Stimulated activated naive CD8-positive, alpha-beta T cell treated with anti-CD3 and anti-CD28 coated beads, Interleukin-15, Interleukin-2, amounts not matched to agents 100 U/mL and 50 U/mL, for 24 hours (primary cell): ENCODE data around the gene TSC22D2.
"Not testable (repeated sequence)": the region's sequence is repeated elsewhere in the genome, so short reads cannot be mapped to it uniquely, and the experiment has no call there.

Experiments used
- ATAC-seq: fragments of 150-1000 bp; cut with Tn5 transposase; one replicate; pipeline ENCODE4 v1.10.0; 2021
- DNase-seq: peaks from one replicate; pipeline ENCODE4 v3.0.0; 2021

The TSC22D2 gene

GRCh38 chr3:150449169-150449721 is 41.1 kb downstream of the TSC22D2 start:
- ATAC-seq (no peak), DNase-seq (no peak)

- DNase-seq (no peak), ATAC-seq (no peak)
Measured at GRCh38 chr3:150450916-150451315, 42.8 kb downstream of the TSC22D2 start.

- DNase-seq (no peak), ATAC-seq (no peak)
Measured at GRCh38 chr3:150451329-150452048, 43.4 kb downstream of the TSC22D2 start.

GRCh38 chr3:150453353-150453752 is 45.3 kb downstream of the TSC22D2 start:
- no peak for ATAC-seq

GRCh38 chr3:150454085-150454484 is 46.0 kb downstream of the TSC22D2 start:
- ATAC-seq (no peak), DNase-seq (no peak)

More at GRCh38 chr3:150453353-150453752, 45.3 kb downstream of the TSC22D2 start:
- DNase-seq: no peak

- ATAC-seq (no peak), DNase-seq (no peak)
Measured at GRCh38 chr3:150454622-150455021, 46.5 kb downstream of the TSC22D2 start.

- DNase-seq (no peak), ATAC-seq (no peak)
Measured at GRCh38 chr3:150455341-150455740, 47.2 kb downstream of the TSC22D2 start.

GRCh38 chr3:150458001-150458400 is 49.9 kb downstream of the TSC22D2 start:
- DNase-seq (no peak), ATAC-seq (no peak)

- no peak for ATAC-seq
Measured at GRCh38 chr3:150460484-150460883, 52.4 kb downstream of the TSC22D2 start.

GRCh38 chr3:150461399-150461798 is 53.3 kb downstream of the TSC22D2 start:
- DNase-seq (no peak), ATAC-seq (no peak)

More at GRCh38 chr3:150460484-150460883, 52.4 kb downstream of the TSC22D2 start:
- no peak for DNase-seq

- ATAC-seq: no peak
- DNase-seq: no peak
Measured at GRCh38 chr3:150462108-150462507, 54.0 kb downstream of the TSC22D2 start.

- no peak for ATAC-seq
- DNase-seq: no peak
Measured at GRCh38 chr3:150464684-150465083, 56.6 kb downstream of the TSC22D2 start.

GRCh38 chr3:150467381-150467780 is 59.3 kb downstream of the TSC22D2 start:
- ATAC-seq: no peak
- no peak for DNase-seq

- ATAC-seq (no peak), DNase-seq (no peak)
Measured at GRCh38 chr3:150469031-150469930, 61.2 kb downstream of the TSC22D2 start.

GRCh38 chr3:150469931-150470740 is 62.0 kb downstream of the TSC22D2 start:
- ATAC-seq (no peak), DNase-seq (no peak)

- ATAC-seq (no peak), DNase-seq (no peak)
Measured at GRCh38 chr3:150472421-150472820, 64.3 kb downstream of the TSC22D2 start.

GRCh38 chr3:150473161-150473560 is 65.1 kb downstream of the TSC22D2 start:
- ATAC-seq, DNase-seq: not testable (repeated sequence)

- ATAC-seq: no peak
- DNase-seq: no peak
Measured at GRCh38 chr3:150479370-150479769, 71.3 kb downstream of the TSC22D2 start.

- DNase-seq: no peak
- ATAC-seq: no peak
Measured at GRCh38 chr3:150480877-150481276, 72.8 kb downstream of the TSC22D2 start.

- no peak for DNase-seq
- no peak for ATAC-seq
Measured at GRCh38 chr3:150483226-150483625, 75.1 kb downstream of the TSC22D2 start.

- ATAC-seq: no peak
- DNase-seq: no peak
Measured at GRCh38 chr3:150484410-150484809, 76.3 kb downstream of the TSC22D2 start.

GRCh38 chr3:150488867-150489266 is 80.8 kb downstream of the TSC22D2 start:
- no peak for ATAC-seq

More at GRCh38 chr3:150488867-150489266, 80.8 kb downstream of the TSC22D2 start:
- no peak for DNase-seq
